Right lobe of liver (tissue), 6 donors: ENCODE data around the gene STX2. TPM values are rescaled to one million over a fixed set of nuclear protein-coding genes. Genes with fewer than 3 reads are reported as not detected.
A peak's percentile ranks its signal among the peaks of the same experiment; 100 is the strongest.

Experiments
- ATAC-seq, 4 donors: fragments of 200-7000 bp; cut with Tn5 transposase; one replicate each; pipeline ENCODE4 v1.9.1; 2020; ENCODE audit warnings: mild to moderate bottlenecking in 4 of 4, moderate library complexity in 4 of 4
- DNase-seq, 3 donors: peaks; one replicate each; pipeline ENCODE4 v3.0.0-alpha.2; 2020
- H3K27ac ChIP-seq, 3 donors: fragments of 200-600 bp; one replicate each; pipeline ENCODE4 v1.8.0; 2022
- H3K27me3 ChIP-seq, 2 donors: fragments of 200-600 bp; one replicate each; pipeline ENCODE4 v1.8.0; 2022
- H3K36me3 ChIP-seq, 4 donors: fragments of 200-600 bp; sonication (generic) in 1 of 4; one replicate each; pipeline versions ENCODE4 v1.5.1 to v1.8.0; 2017 to 2022; ENCODE audit warnings: control low read depth in 1 of 4
- H3K4me1 ChIP-seq, 4 donors: fragments of 200-600 bp; sonication (generic) in 1 of 4; one replicate each; pipeline versions ENCODE4 v1.5.1 to v1.8.0; 2017 to 2022; ENCODE audit warnings: control low read depth in 1 of 4
- H3K4me3 ChIP-seq, 3 donors: fragments of 200-600 bp; one replicate each; pipeline ENCODE4 v1.8.0; 2022
- H3K9me3 ChIP-seq, 4 donors: fragments of 200-600 bp; sonication (generic) in 1 of 4; one replicate each; pipeline versions ENCODE4 v1.5.1 to v1.8.0; 2017 to 2022; ENCODE audit warnings: control low read depth in 1 of 4
- POLR2A ChIP-seq: fragments of 450-650 bp; IDR thresholded peaks from one replicate; pipeline ENCODE4 v1.6.1; 2017; ENCODE audit warnings: antibody characterized with exemption, mild to moderate bottlenecking
- WGBS: methylation state at CpG from one replicate; pipeline ENCODE4 v1.1.6; 2018; ENCODE audit warnings: low coverage, low lambda C conversion rate; ENCODE audit not compliant: insufficient coverage; ENCODE audit errors: missing lambda C conversion rate; 5-methylcytosine and 5-hydroxymethylcytosine counted together
- intact Hi-C, 2 donors: fragments of 100-400 bp; cut with DNase I; formaldehyde crosslinking; loops; one replicate each; pipeline versions ENCODE4 v1.11.2 to v1.14.1; 2022
- total RNA-seq, 6 experiments: library from RNA; depleted of rRNA in 2 of 6; stranded (reverse); fragments of >200 nt in 2 of 6; fragmentation: NEBNext Ultra II Directional in 3 of 6; extraction: Animal tissue kit (Norgen Biotek cat#: 25700) in 3 of 6; gene quantifications; one replicate each; pipeline versions ENCODE4 v1.1.0 to v1.2.4, GENCODE V29; 2016 to 2023
- TF ChIP-seq, protein P1 (sequence below), 4 donors: fragments of 200-600 bp in 3 of 4; fragments of 450-650 bp in 1 of 4; IDR thresholded peaks; one replicate each; pipeline versions ENCODE4 v1.5.1 to v1.8.0; 2016 to 2022; ENCODE audit warnings: antibody characterized with exemption in 4 of 4, mild to moderate bottlenecking in 2 of 4
- donor health status: DM: no; HTN: yes; CAD: no.
- donor health status: DM: no; HTN: no; CAD: no.
- donor health status: DM: no; HTN: no; CAD: no.
- donor health status: DM: no; HTN: yes; CAD: no.
- donor health status: DM: no; HTN: yes; CAD: no.

The STX2 gene
- total RNA-seq, 6 experiments from 2014 or later = 5.3 to 11.8 (median 7.2) TPM

DNA sequence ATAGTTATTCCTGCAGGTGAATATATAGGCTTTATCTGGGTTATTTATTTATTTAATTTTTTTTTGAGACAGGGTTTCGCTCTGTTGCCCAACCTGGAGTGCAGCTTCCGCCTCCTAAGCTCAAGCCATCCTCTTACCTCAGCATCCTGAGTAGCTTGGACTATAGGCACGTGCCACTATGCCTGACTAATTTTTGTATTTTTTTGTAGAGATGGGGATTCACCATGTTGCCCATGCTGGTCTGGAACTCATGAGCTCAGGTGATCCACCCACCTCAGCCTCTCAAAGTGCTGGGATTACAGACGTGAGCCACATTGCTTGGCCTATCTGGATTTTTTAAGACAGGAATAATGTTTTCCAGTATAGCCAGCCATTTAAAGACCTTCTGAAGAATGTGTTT is 34.8 kb upstream of the STX2 start:
- TF ChIP-seq, protein P1, sequence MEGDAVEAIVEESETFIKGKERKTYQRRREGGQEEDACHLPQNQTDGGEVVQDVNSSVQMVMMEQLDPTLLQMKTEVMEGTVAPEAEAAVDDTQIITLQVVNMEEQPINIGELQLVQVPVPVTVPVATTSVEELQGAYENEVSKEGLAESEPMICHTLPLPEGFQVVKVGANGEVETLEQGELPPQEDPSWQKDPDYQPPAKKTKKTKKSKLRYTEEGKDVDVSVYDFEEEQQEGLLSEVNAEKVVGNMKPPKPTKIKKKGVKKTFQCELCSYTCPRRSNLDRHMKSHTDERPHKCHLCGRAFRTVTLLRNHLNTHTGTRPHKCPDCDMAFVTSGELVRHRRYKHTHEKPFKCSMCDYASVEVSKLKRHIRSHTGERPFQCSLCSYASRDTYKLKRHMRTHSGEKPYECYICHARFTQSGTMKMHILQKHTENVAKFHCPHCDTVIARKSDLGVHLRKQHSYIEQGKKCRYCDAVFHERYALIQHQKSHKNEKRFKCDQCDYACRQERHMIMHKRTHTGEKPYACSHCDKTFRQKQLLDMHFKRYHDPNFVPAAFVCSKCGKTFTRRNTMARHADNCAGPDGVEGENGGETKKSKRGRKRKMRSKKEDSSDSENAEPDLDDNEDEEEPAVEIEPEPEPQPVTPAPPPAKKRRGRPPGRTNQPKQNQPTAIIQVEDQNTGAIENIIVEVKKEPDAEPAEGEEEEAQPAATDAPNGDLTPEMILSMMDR (IDR thresholded peaks at IDR 0.05) = no peak
- no peak for TF ChIP-seq POLR2A
- no peaks in the 10 kb centered on the region for H3K9me3 ChIP-seq
- peaks cover 7 to 39% (median 23%) of the 10 kb centered on the region in 4 donors for H3K36me3 ChIP-seq
- WGBS = 75% methylated on average over 4 of the region's 4 CpGs
- H3K27me3 ChIP-seq = no peaks in the 10 kb centered on the region
- H3K4me3 ChIP-seq = no peak overlapping the region
- no peak overlapping the region for H3K27ac ChIP-seq
- DNase-seq (no peak), ATAC-seq (no peak)
- H3K4me1 ChIP-seq = peaks cover 0 to 27% (median 12%) of the 10 kb centered on the region in 4 donors
- intact Hi-C loops = no loop called here

DNA sequence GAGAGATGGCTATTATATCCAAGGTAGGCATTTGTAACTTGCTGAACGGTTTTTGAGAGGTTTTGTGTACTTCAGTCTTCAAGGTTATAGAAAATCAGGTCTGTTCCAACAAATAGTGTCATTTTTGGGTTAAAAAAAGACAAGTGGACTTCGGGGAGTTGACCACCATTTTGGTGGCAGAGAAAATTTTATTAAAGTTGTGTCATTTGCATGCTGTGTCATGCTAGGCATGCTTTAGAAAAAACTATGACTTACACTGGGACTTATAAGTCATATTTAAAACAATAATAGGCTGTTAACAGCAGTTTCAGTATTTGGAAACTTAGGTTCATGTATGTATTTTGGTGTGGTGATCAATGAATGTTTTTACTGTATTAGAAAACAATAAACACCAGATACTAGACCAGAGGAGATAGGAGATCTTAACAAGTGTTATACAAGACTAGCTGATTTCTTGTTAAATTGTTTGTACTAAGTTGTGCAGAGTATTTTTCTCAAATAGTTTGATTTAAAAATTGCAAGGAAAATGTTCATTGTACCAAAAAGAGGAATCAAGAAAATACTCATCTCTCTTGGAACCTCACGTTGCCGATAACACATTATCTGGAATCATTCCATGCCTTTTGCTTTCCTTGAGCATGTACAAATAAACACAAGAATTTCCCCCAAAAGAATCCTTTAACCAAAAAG is 34.2 kb upstream of the STX2 start:
- H3K27ac ChIP-seq = peak overlapping the region in 1 of 3 donors; percentile 57
- H3K4me1 ChIP-seq = peaks cover 0 to 27% (median 12%) of the 10 kb centered on the region in 4 donors
- WGBS = 55% methylated on average over 4 of the region's 4 CpGs
- ATAC-seq (no peak), DNase-seq (no peak)
- peaks cover 7 to 39% (median 23%) of the 10 kb centered on the region in 4 donors for H3K36me3 ChIP-seq
- H3K4me3 ChIP-seq = peak overlapping the region in 2 of 3 donors; percentile 75 to 84
- TF ChIP-seq, protein P1 (IDR thresholded peaks at IDR 0.05) = no peak
- H3K27me3 ChIP-seq = no peaks in the 10 kb centered on the region
- no peaks in the 10 kb centered on the region for H3K9me3 ChIP-seq
- intact Hi-C loops = no loop called here

DNA sequence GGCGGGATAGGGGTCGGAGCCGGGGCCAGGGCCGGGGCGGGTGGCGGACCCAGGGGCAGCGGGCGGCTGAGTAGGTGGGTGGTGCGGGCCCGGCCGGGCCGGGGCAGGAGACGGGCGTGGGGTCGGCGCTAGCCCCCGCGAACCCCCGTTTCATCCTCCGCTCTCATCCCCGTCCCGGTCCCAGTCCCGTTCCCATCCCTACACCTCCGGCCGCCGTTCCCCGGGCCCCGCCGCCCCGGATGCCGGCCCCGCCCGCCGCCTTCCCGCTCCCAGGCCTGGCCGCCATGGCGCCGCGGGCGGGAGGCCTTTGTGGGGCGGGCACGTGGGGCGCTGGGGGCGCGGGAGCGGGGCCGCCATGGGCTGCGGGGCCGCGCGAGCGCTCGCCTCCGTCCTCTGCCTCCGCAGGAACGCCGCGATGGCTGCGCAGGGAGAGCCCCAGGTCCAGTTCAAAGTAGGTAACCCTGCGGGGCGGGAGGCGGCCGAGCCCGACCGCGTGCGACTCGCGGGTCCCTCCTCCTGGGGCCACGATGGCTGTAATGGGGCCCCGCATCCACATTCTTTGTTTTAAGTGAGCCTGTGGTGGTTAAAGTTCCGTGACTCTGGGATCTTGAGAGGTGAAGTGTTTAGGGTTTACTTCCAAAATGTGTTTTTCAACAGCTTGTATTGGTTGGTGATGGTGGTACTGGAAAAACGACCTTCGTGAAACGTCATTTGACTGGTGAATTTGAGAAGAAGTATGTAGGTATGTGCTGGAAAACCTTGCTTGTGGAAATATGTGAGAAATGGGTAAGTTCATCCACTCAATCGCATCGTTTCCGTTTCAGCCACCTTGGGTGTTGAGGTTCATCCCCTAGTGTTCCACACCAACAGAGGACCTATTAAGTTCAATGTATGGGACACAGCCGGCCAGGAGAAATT is 33.4 kb upstream of the STX2 start:
- H3K27me3 ChIP-seq = no peaks in the 10 kb centered on the region
- ATAC-seq = peak; percentile 7 to 35 (median 20)
- DNase-seq = peak in 2 of 3 donors; percentile 53 to 60
- H3K36me3 ChIP-seq = peaks cover 7 to 39% (median 22%) of the 10 kb centered on the region in 4 donors
- TF ChIP-seq, protein P1 (IDR thresholded peaks at IDR 0.05) = no peak
- no peak for TF ChIP-seq POLR2A
- H3K4me1 ChIP-seq = peaks cover 0 to 27% (median 12%) of the 10 kb centered on the region in 4 donors
- peak overlapping the region; percentile 57 to 81 (median 66) for H3K27ac ChIP-seq
- H3K9me3 ChIP-seq = no peaks in the 10 kb centered on the region
- H3K4me3 ChIP-seq = peak overlapping the region; percentile 70 to 84 (median 75)
- intact Hi-C loops = no loop called here
- 5% methylated on average over 25 of the region's 79 CpGs for whole genome bisulfite sequencing

DNA sequence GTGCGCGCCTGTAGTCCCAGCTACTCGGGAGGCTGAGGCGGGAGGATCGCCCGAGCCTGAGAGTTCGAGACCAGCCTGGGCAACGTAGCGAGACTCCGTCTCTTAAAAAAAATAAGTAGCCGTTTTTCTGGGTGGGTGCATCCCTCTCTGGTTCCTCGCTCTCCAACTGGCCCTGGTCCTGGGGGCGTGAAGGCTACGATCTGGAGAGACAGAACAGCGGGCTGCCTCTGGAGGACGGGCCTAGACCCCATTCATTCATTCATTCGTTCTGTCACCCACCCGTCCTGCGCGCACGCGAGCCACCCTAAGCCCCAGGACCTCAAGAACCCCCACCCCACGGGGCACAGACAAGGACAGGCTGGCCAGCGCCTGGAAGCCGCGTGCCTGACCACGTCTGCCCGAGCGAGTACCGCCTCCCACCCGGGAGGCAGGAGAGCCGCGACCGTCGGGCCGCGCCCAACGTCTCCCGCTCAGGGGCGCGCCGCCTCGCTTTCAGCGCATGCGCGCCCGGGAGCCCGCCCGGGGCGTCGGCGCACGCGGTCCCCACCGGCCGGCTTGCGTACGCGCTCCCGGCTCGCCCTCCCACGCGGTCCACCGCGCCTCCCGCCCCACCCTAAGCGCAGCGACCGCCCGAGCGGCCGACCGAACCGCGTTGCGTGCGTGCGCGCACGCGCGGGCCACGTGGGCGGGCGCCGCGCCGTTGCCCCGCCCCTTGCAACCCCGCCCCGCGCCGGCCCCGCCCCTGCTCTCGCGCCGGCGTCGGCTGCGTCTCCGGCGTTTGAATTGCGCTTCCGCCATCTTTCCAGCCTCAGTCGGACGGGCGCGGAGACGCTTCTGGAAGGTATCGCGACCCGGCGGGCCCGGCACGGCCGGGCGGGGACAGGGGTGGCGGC is 32.5 kb upstream of the STX2 start, which contains the start of gene RAN:
RAN (plus strand) TSS at position 781 of the 893 bp plus-strand sequence. CDS start 528 bp downstream, outside the sequence.
- 10% methylated on average over 8 of the region's 118 CpGs for WGBS

More for the DNA sequence above, 32.5 kb upstream of the STX2 start, which contains the start of gene RAN:
- Histone ChIP-seq H3K9me3 (no peaks in the 10 kb centered on the region), H3K4me3 (peak within 1 kb of the TSS; percentile 70 to 84 (median 75)), H3K4me1 (peaks cover 0 to 26% (median 10%) of the 10 kb centered on the region in 4 donors), H3K27ac (peak within 1 kb of the TSS; percentile 57 to 81 (median 66)), H3K36me3 (peaks cover 7 to 36% (median 19%) of the 10 kb centered on the region in 4 donors), H3K27me3 (no peaks in the 10 kb centered on the region)
- peak; percentile 52 for TF ChIP-seq POLR2A
- TF ChIP-seq, protein P1 (IDR thresholded peaks at IDR 0.05) = no peak
- ATAC-seq = peak; percentile 80 to 93 (median 88)
- intact Hi-C loops = no loop called here
- peak; percentile 94 to 96 (median 95) for DNase-seq
